HCT116 (cell line): ENCODE results near the gene GRB2. TPM values are rescaled to one million over a fixed set of nuclear protein-coding genes. Genes with fewer than 3 reads are reported as not detected.

ENCODE experiments used
- ATAC-seq: fragments of 200-7000 bp; cut with Tn5 transposase; 2 replicates; pipeline ENCODE4 v1.9.1; 2020; ENCODE audit warnings: mild to moderate bottlenecking, moderate library complexity
- BruUV-seq: library from RNA; stranded (reverse); fragments of 400-500 nt; replicated peaks from 2 replicates; lab custom pipeline; 2021; lab: Mats Ljungman, UMichigan
- CTCF ChIA-PET: fragments of 300-600 bp; sonication (Branson Sonifier 250); formaldehyde crosslinking; loops from one replicate; lab custom pipeline; 2021; ENCODE audit warnings: antibody characterized with exemption; lab: Charles Lee
- POLR2A ChIA-PET: fragments of 300-600, 350-600 bp; sonication (Branson Sonifier 250); formaldehyde crosslinking; loops from one replicate; lab custom pipeline; 2021; ENCODE audit warnings: antibody characterized with exemption; lab: Charles Lee
- RAD21 ChIA-PET, 2 experiments: fragments of 300-600 bp; sonication (Branson Sonifier 250); formaldehyde crosslinking; loops; one replicate each; lab custom pipeline; 2023; ENCODE audit warnings: low total read pairs in 2 of 2; ENCODE audit not compliant: uncharacterized antibody in 2 of 2, unreplicated experiment in 2 of 2, low non-redundant PET in 1 of 2; lab: Charles Lee
- DNase-seq: peaks from one replicate; pipeline ENCODE4 v3.0.0-alpha.2; 2010; ENCODE audit warnings: low read depth, low spot score
- H2AFZ ChIP-seq: fragments of 200-600 bp; shearing (Covaris generic), sonication (generic); 2 replicates; pipeline ENCODE4 v1.6.1; 2017; ENCODE audit warnings: low read depth, mixed run types, mixed read lengths, antibody characterized with exemption, low read length; ENCODE audit not compliant: poor library complexity, severe bottlenecking
- H3K27ac ChIP-seq: 2 replicates; pipeline ENCODE4 v1.5.1; 2012; ENCODE audit warnings: low read depth, low read length
- H3K27me3 ChIP-seq: fragments of 200-600 bp; sonication (generic); 2 replicates; pipeline ENCODE4 v1.6.1; 2016; ENCODE audit warnings: mixed run types, low read length, mixed read lengths; ENCODE audit not compliant: insufficient read depth
- H3K36me3 ChIP-seq, 2 experiments: fragments of 200-500 bp in 1 of 2; fragments of 200-600 bp in 1 of 2; sonication (Bioruptor generic) in 1 of 2; sonication (generic) in 1 of 2; 2 replicates each; pipeline versions ENCODE4 v1.5.1 to v1.6.1; 2014 to 2016; ENCODE audit warnings: low read length in 2 of 2, inconsistent platforms in 1 of 2, mixed read lengths in 1 of 2, mixed run types in 1 of 2; ENCODE audit not compliant: insufficient read depth in 2 of 2, control insufficient read depth in 1 of 2
- H3K4me1 ChIP-seq, 2 experiments: fragments of 200-600 bp in 1 of 2; sonication (generic) in 1 of 2; 2 replicates each; pipeline versions ENCODE4 v1.5.1 to v1.6.1; 2012 to 2017; ENCODE audit warnings: low read length in 2 of 2, inconsistent platforms in 1 of 2, mild to moderate bottlenecking in 1 of 2, mixed read lengths in 1 of 2, mixed run types in 1 of 2, moderate library complexity in 1 of 2; ENCODE audit not compliant: insufficient read depth in 2 of 2, control insufficient read depth in 1 of 2
- H3K4me2 ChIP-seq: fragments of 200-600 bp; sonication (generic); 2 replicates; pipeline ENCODE4 v1.6.1; 2017; ENCODE audit warnings: mixed run types, low read length, mixed read lengths
- H3K4me3 ChIP-seq, 2 experiments: fragments of 200-600 bp in 1 of 2; sonication (generic) in 1 of 2; replicated peaks in 1 of 2; 2 replicates each; pipeline ENCODE4 v1.5.1; 2011 to 2016; ENCODE audit warnings: low read length in 2 of 2, control low read depth in 1 of 2, low read depth in 1 of 2, mild to moderate bottlenecking in 1 of 2, mixed read lengths in 1 of 2, mixed run types in 1 of 2
- H3K79me2 ChIP-seq: fragments of 200-600 bp; sonication (generic); 2 replicates; pipeline ENCODE4 v1.6.1; 2017; ENCODE audit warnings: mild to moderate bottlenecking, mixed run types, low read length, moderate library complexity, mixed read lengths; ENCODE audit not compliant: insufficient read depth
- H3K9ac ChIP-seq: fragments of 200-600 bp; sonication (generic); 2 replicates; pipeline ENCODE4 v1.6.1; 2016; ENCODE audit warnings: low read length, mixed read lengths
- H3K9me2 ChIP-seq: fragments of 200-600 bp; sonication (generic), shearing (Covaris generic); 2 replicates; pipeline ENCODE4 v1.6.1; 2017; ENCODE audit warnings: mixed run types, mild to moderate bottlenecking, moderate library complexity; ENCODE audit not compliant: insufficient read depth
- H3K9me3 ChIP-seq, 2 experiments: fragments of 200-500 bp in 1 of 2; fragments of 200-600 bp in 1 of 2; sonication (Bioruptor generic) in 1 of 2; sonication (generic) in 1 of 2; 2 replicates each; pipeline ENCODE4 v1.6.1; 2014 to 2017; ENCODE audit warnings: low read length in 2 of 2, mixed read lengths in 2 of 2, inconsistent platforms in 1 of 2, low read depth in 1 of 2, mild to moderate bottlenecking in 1 of 2, mixed run types in 1 of 2, moderate library complexity in 1 of 2; ENCODE audit not compliant: control insufficient read depth in 1 of 2, insufficient read depth in 1 of 2
- H4K20me1 ChIP-seq: fragments of 200-600 bp; sonication (generic), shearing (Covaris generic); 2 replicates; pipeline ENCODE4 v1.6.1; 2017; ENCODE audit warnings: mixed run types, mild to moderate bottlenecking, moderate library complexity; ENCODE audit not compliant: insufficient read depth
- CBX3 ChIP-seq: IDR thresholded peaks from 2 replicates; pipeline ENCODE4 v1.6.1; 2012; ENCODE audit warnings: low read depth
- CEBPB ChIP-seq: IDR thresholded peaks from 2 replicates; pipeline ENCODE4 v1.6.1; 2012; ENCODE audit warnings: low read depth
- EGR1 ChIP-seq: IDR thresholded peaks from 2 replicates; pipeline ENCODE4 v1.6.1; 2012; ENCODE audit warnings: low read depth
- ELF1 ChIP-seq: IDR thresholded peaks from 2 replicates; pipeline ENCODE4 v1.6.1; 2012; ENCODE audit warnings: low read depth, borderline replicate concordance
- EZH2 ChIP-seq: fragments of 200-600 bp; sonication (generic); IDR thresholded peaks from 2 replicates; pipeline ENCODE4 v1.6.1; 2017; ENCODE audit warnings: antibody characterized with exemption, mixed run types
- FOSL1 ChIP-seq: IDR thresholded peaks from 2 replicates; pipeline ENCODE4 v1.6.1; 2012; ENCODE audit warnings: low read depth
- JUND ChIP-seq: IDR thresholded peaks from 2 replicates; pipeline ENCODE4 v1.6.1; 2012
- POLR2A ChIP-seq: IDR thresholded peaks from 2 replicates; pipeline ENCODE4 v1.7.0; 2011; ENCODE audit warnings: borderline replicate concordance; ENCODE audit not compliant: insufficient read depth, insufficient read length; ENCODE audit errors: extremely low read depth
- POLR2AphosphoS5 ChIP-seq: IDR thresholded peaks from 2 replicates; pipeline ENCODE4 v1.6.1; 2011; ENCODE audit warnings: mild to moderate bottlenecking, low read depth, low read length, moderate library complexity
- RAD21 ChIP-seq: IDR thresholded peaks from 2 replicates; pipeline ENCODE4 v1.6.1; 2012; ENCODE audit warnings: low read depth, mild to moderate bottlenecking
- REST ChIP-seq: IDR thresholded peaks from 2 replicates; pipeline ENCODE4 v1.6.1; 2012; ENCODE audit warnings: low read depth
- SIN3A ChIP-seq: IDR thresholded peaks from 2 replicates; pipeline ENCODE4 v1.6.1; 2012; ENCODE audit warnings: low read depth
- SP1 ChIP-seq: IDR thresholded peaks from 2 replicates; pipeline ENCODE4 v1.6.1; 2012; ENCODE audit warnings: low read depth
- SRF ChIP-seq: IDR thresholded peaks from 2 replicates; pipeline ENCODE4 v1.6.1; 2012; ENCODE audit warnings: low read depth
- YY1 ChIP-seq: IDR thresholded peaks from 2 replicates; pipeline ENCODE4 v1.6.1; 2011; ENCODE audit warnings: low read length, low read depth, moderate library complexity, mild to moderate bottlenecking; ENCODE audit not compliant: insufficient replicate concordance; ENCODE audit errors: extremely low read depth
- ZBTB33 ChIP-seq: IDR thresholded peaks from 2 replicates; pipeline ENCODE4 v1.6.1; 2011; ENCODE audit warnings: mild to moderate bottlenecking, low read length, moderate library complexity; ENCODE audit not compliant: insufficient replicate concordance; ENCODE audit errors: extremely low read depth
- ZNF274 ChIP-seq: fragments of 200-500 bp; sonication (Bioruptor generic); IDR thresholded peaks from 2 replicates; pipeline ENCODE4 v1.6.1; 2014; ENCODE audit warnings: mild to moderate bottlenecking, low read depth, low read length, inconsistent platforms
- intact Hi-C: fragments of 100-400 bp; cut with micrococcal nuclease; formaldehyde crosslinking; loops from 2 replicates; pipeline ENCODE4 v1.10.0; 2022
- total RNA-seq: library from RNA; stranded (reverse); gene quantifications from one replicate; pipeline ENCODE4 v1.2.1, GENCODE V29; 2021; ENCODE audit not compliant: unreplicated experiment
- TF ChIP-seq, protein P1 (sequence below): IDR thresholded peaks from 2 replicates; pipeline ENCODE4 v1.6.1; 2012
- TF ChIP-seq, protein P2 (sequence below), 3 experiments: fragments of 200-600 bp in 1 of 3; sonication (generic) in 1 of 3; IDR thresholded peaks in 2 of 3; conservative IDR thresholded peaks in 1 of 3; 2 replicates each; pipeline ENCODE4 v1.5.1; 2012 to 2017; ENCODE audit warnings: low read depth in 2 of 3, low read length in 2 of 3, antibody characterized with exemption in 1 of 3, borderline replicate concordance in 1 of 3, control low read depth in 1 of 3, mild to moderate bottlenecking in 1 of 3, mixed read lengths in 1 of 3, mixed run types in 1 of 3, moderate library complexity in 1 of 3; ENCODE audit not compliant: insufficient read depth in 1 of 3
- TF ChIP-seq, protein P3 (sequence below): IDR thresholded peaks from 2 replicates; pipeline ENCODE4 v1.6.1; 2012

Gene GRB2
- total RNA-seq, 1 experiment from 2014 or later, result 146 TPM

GRCh38 chr17:75345514-75346167 lies 59.8 kb downstream of the GRB2 start:
- Histone ChIP-seq H3K4me2 (no peak overlapping the region), H3K36me3 (no peaks in the 10 kb centered on the region), H3K4me1 (peaks cover 23 to 48% of the 10 kb centered on the region in 2 experiments), H3K9me3 (no peaks in the 10 kb centered on the region), H3K79me2 (peaks cover 93% of the 10 kb centered on the region), H4K20me1 (peaks cover 13% of the 10 kb centered on the region; the same call in 1 of the 2 replicates), H3K27ac (no peak overlapping the region), H3K4me3 (no peak overlapping the region), H3K9me2 (no peaks in the 10 kb centered on the region), H3K9ac (no peak overlapping the region), H3K27me3 (no peaks in the 10 kb centered on the region), H2AFZ (no peak overlapping the region)
- no peak for ATAC-seq
- ChIA-PET POLR2A (no interaction called here), CTCF (no interaction called here), RAD21 (no interaction called here)
- intact Hi-C loops, result no loop called here
- BruUV-seq, result no TSS peak
- no peak for DNase-seq
- TF ChIP-seq CBX3, result no peak
- TF ChIP-seq POLR2AphosphoS5, result no peak
- TF ChIP-seq POLR2A, result no peak
- no peak for TF ChIP-seq ZBTB33
- TF ChIP-seq SP1, result no peak
- no peak for TF ChIP-seq SIN3A
- TF ChIP-seq, protein P1, sequence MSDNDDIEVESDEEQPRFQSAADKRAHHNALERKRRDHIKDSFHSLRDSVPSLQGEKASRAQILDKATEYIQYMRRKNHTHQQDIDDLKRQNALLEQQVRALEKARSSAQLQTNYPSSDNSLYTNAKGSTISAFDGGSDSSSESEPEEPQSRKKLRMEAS, result no peak
- no peak for TF ChIP-seq EGR1
- no peak for TF ChIP-seq ELF1
- TF ChIP-seq YY1, result no peak
- no peak for TF ChIP-seq JUND
- TF ChIP-seq, protein P2, sequence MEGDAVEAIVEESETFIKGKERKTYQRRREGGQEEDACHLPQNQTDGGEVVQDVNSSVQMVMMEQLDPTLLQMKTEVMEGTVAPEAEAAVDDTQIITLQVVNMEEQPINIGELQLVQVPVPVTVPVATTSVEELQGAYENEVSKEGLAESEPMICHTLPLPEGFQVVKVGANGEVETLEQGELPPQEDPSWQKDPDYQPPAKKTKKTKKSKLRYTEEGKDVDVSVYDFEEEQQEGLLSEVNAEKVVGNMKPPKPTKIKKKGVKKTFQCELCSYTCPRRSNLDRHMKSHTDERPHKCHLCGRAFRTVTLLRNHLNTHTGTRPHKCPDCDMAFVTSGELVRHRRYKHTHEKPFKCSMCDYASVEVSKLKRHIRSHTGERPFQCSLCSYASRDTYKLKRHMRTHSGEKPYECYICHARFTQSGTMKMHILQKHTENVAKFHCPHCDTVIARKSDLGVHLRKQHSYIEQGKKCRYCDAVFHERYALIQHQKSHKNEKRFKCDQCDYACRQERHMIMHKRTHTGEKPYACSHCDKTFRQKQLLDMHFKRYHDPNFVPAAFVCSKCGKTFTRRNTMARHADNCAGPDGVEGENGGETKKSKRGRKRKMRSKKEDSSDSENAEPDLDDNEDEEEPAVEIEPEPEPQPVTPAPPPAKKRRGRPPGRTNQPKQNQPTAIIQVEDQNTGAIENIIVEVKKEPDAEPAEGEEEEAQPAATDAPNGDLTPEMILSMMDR (IDR thresholded peaks at IDR 0.05 in 2 of 3, conservative IDR thresholded peaks at IDR 0.05 in 1 of 3; ENCODE audit: borderline replicate concordance in 1 of 3, insufficient read depth in 1 of 3, low read depth in 2 of 3, low read length in 2 of 3), result no peak
- no peak for TF ChIP-seq FOSL1
- TF ChIP-seq, protein P3, sequence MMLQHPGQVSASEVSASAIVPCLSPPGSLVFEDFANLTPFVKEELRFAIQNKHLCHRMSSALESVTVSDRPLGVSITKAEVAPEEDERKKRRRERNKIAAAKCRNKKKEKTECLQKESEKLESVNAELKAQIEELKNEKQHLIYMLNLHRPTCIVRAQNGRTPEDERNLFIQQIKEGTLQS, result no peak
- TF ChIP-seq SRF, result no peak
- no peak for TF ChIP-seq ZNF274
- TF ChIP-seq RAD21, result no peak
- TF ChIP-seq EZH2, result no peak
- no peak for TF ChIP-seq CEBPB
- no peak for TF ChIP-seq REST
